A549 (cell line): ENCODE data around the gene TRMT1. TPM values are rescaled to one million over a fixed set of nuclear protein-coding genes. Genes with fewer than 3 reads are reported as not detected.

ENCODE experiments used
- ATAC-seq, 2 experiments: fragments of 200-7000 bp in 1 of 2; fragments of >200 bp in 1 of 2; cut with Nextera tagmentation in 1 of 2; cut with Tn5 transposase in 1 of 2; 3 replicates each; pipeline versions ENCODE4 v1.8.0 to v1.9.1; 2018 to 2020; ENCODE audit warnings: mild to moderate bottlenecking in 1 of 2, moderate library complexity in 1 of 2
- CTCF ChIA-PET: fragments of 300-600 bp; sonication (Branson Sonifier 250); formaldehyde crosslinking; extraction: SDS; loops from one replicate; lab custom pipeline; 2021; ENCODE audit warnings: antibody characterized with exemption, inconsistent platforms; lab: Yijun Ruan, JAX
- POLR2A ChIA-PET: fragments of 350-600 bp; formaldehyde crosslinking; extraction: SDS; loops from one replicate; lab custom pipeline; 2021; ENCODE audit warnings: antibody characterized with exemption, inconsistent platforms; lab: Yijun Ruan, JAX
- DNase-seq, 2 experiments: peaks; one replicate each; pipeline versions ENCODE4 v3.0.0 to v3.0.0-alpha.2; 2011 to 2016; ENCODE audit warnings: low read depth in 1 of 2, low spot score in 1 of 2
- FAIRE-seq: peaks from 2 replicates; lab custom pipeline; 2011; peaks lifted over from hg19 to GRCh38; lab: Jason Lieb, UNC
- H3K27ac ChIP-seq, 2 experiments: fragments of >200 bp; sonication (Bioruptor Twin); formaldehyde crosslinking; 3 replicates each; pipeline ENCODE4 v1.5.1; 2016 to 2017
- H3K4me1 ChIP-seq: fragments of >200 bp; sonication (Bioruptor Twin); formaldehyde crosslinking; 3 replicates; pipeline ENCODE4 v1.6.1; 2016
- H3K4me2 ChIP-seq: fragments of >200 bp; sonication (Bioruptor Twin); formaldehyde crosslinking; 3 replicates; pipeline ENCODE4 v1.6.1; 2016
- H3K4me3 ChIP-seq: fragments of >200 bp; sonication (Bioruptor Twin); formaldehyde crosslinking; 3 replicates; pipeline ENCODE4 v1.5.1; 2016
- H3K9me3 ChIP-seq: fragments of >200 bp; sonication (Bioruptor Twin); formaldehyde crosslinking; 3 replicates; pipeline ENCODE4 v1.6.1; 2016
- ATOH8 ChIP-seq: fragments of 250-450 bp; sonication (Bioruptor Pico); IDR thresholded peaks from 2 replicates; pipeline ENCODE4 v1.5.0; 2020; ENCODE audit warnings: low read depth, mild to moderate bottlenecking, moderate library complexity
- BHLHE40 ChIP-seq: IDR thresholded peaks from 2 replicates; pipeline ENCODE4 v1.6.1; 2012; ENCODE audit warnings: low read depth, low read length, inconsistent platforms
- CBX8 ChIP-seq: fragments of 200-600 bp; sonication (generic); IDR thresholded peaks from 2 replicates; pipeline ENCODE4 v1.6.1; 2016
- CEBPB ChIP-seq, 2 experiments: fragments of >200 bp in 1 of 2; sonication (Bioruptor Twin) in 1 of 2; formaldehyde crosslinking in 1 of 2; IDR thresholded peaks; 2 replicates each; pipeline ENCODE4 v1.6.1; 2012 to 2016
- E2F6 ChIP-seq: IDR thresholded peaks from 2 replicates; pipeline ENCODE4 v1.6.1; 2012; ENCODE audit warnings: low read depth, borderline replicate concordance
- EHF ChIP-seq: fragments of 250-450 bp; sonication (Bioruptor Pico); IDR thresholded peaks from 2 replicates; pipeline ENCODE4 v1.5.0; 2020; ENCODE audit warnings: mild to moderate bottlenecking
- EP300 ChIP-seq, 2 experiments: fragments of >200 bp; sonication (Bioruptor Twin); formaldehyde crosslinking; IDR thresholded peaks; 2 replicates in 1 of 2; 3 replicates in 1 of 2; pipeline ENCODE4 v1.6.1; 2016 to 2017
- ESRRA ChIP-seq: fragments of 150-350 bp; IDR thresholded peaks from 2 replicates; pipeline ENCODE4 v1.6.1; 2014; ENCODE audit warnings: mild to moderate bottlenecking, low read length, borderline replicate concordance
- FOSB ChIP-seq: fragments of 250-450 bp; sonication (Bioruptor Pico); IDR thresholded peaks from 2 replicates; pipeline ENCODE4 v1.5.0; 2020; ENCODE audit warnings: mild to moderate bottlenecking, moderate library complexity
- FOSL2 ChIP-seq, 2 experiments: fragments of 450-650 bp in 1 of 2; fragments of >200 bp in 1 of 2; sonication (Bioruptor Twin) in 1 of 2; formaldehyde crosslinking; IDR thresholded peaks; 2 replicates each; pipeline versions ENCODE4 v1.5.0 to v1.6.1; 2016 to 2020; ENCODE audit warnings: mild to moderate bottlenecking in 1 of 2, moderate library complexity in 1 of 2
- GATA3 ChIP-seq: IDR thresholded peaks from 2 replicates; pipeline ENCODE4 v1.6.1; 2012; ENCODE audit warnings: borderline replicate concordance
- HDAC2 ChIP-seq: fragments of 200-600 bp; sonication (generic); IDR thresholded peaks from 2 replicates; pipeline ENCODE4 v1.6.1; 2016
- HES2 ChIP-seq: fragments of >200 bp; sonication (Bioruptor Twin); formaldehyde crosslinking; IDR thresholded peaks from 2 replicates; pipeline ENCODE4 v1.6.1; 2016
- HOXA7 ChIP-seq: fragments of 250-450 bp; sonication (Bioruptor Pico); IDR thresholded peaks from 2 replicates; pipeline ENCODE4 v1.5.0; 2020; ENCODE audit warnings: mild to moderate bottlenecking, moderate library complexity
- HOXB13 ChIP-seq: fragments of 250-450 bp; sonication (Bioruptor Pico); IDR thresholded peaks from 2 replicates; pipeline ENCODE4 v1.5.0; 2020; ENCODE audit warnings: low read depth, mild to moderate bottlenecking, moderate library complexity
- HOXB5 ChIP-seq: fragments of 250-450 bp; sonication (Bioruptor Pico); IDR thresholded peaks from 2 replicates; pipeline ENCODE4 v1.5.0; 2020; ENCODE audit warnings: mild to moderate bottlenecking, moderate library complexity
- JUN ChIP-seq, 2 experiments: fragments of >200 bp; sonication (Bioruptor Twin); formaldehyde crosslinking; IDR thresholded peaks; 2 replicates in 1 of 2; 3 replicates in 1 of 2; pipeline ENCODE4 v1.6.1; 2016 to 2017
- KDM1A ChIP-seq: fragments of 200-600 bp; sonication (generic); IDR thresholded peaks from 2 replicates; pipeline ENCODE4 v1.6.1; 2016; ENCODE audit warnings: low read depth, mild to moderate bottlenecking
- MAFK ChIP-seq: fragments of 450-650 bp; IDR thresholded peaks from 2 replicates; pipeline ENCODE4 v1.6.1; 2014; ENCODE audit not compliant: partially characterized antibody
- MAX ChIP-seq: IDR thresholded peaks from 2 replicates; pipeline ENCODE4 v1.6.1; 2012
- NPAS2 ChIP-seq: fragments of 250-450 bp; sonication (Bioruptor Pico); IDR thresholded peaks from 2 replicates; pipeline ENCODE4 v1.8.0; 2022; ENCODE audit warnings: mild to moderate bottlenecking, moderate library complexity, borderline replicate concordance
- NR3C1 ChIP-seq: fragments of >200 bp; sonication (Bioruptor Twin); formaldehyde crosslinking; IDR thresholded peaks from 3 replicates; pipeline ENCODE4 v1.6.1; 2017
- PHF8 ChIP-seq: fragments of 200-600 bp; sonication (generic); IDR thresholded peaks from 2 replicates; pipeline ENCODE4 v1.6.1; 2016; ENCODE audit warnings: low read depth, mild to moderate bottlenecking, antibody characterized with exemption, moderate library complexity, borderline replicate concordance
- POLR2A ChIP-seq: IDR thresholded peaks from 2 replicates; pipeline ENCODE4 v1.6.1; 2012; ENCODE audit warnings: mild to moderate bottlenecking, low read length
- RARB ChIP-seq: fragments of 250-450 bp; sonication (Bioruptor Pico); IDR thresholded peaks from 2 replicates; pipeline ENCODE4 v1.8.0; 2021; ENCODE audit warnings: mild to moderate bottlenecking, moderate library complexity
- RCOR1 ChIP-seq: fragments of 150-350 bp; IDR thresholded peaks from 2 replicates; pipeline ENCODE4 v1.6.1; 2014; ENCODE audit warnings: antibody characterized with exemption, low read length, low read depth
- SMC3 ChIP-seq: fragments of >200 bp; sonication (Bioruptor Twin); formaldehyde crosslinking; IDR thresholded peaks from 3 replicates; pipeline ENCODE4 v1.6.1; 2018; ENCODE audit warnings: inconsistent platforms
- TFCP2L1 ChIP-seq: fragments of 250-450 bp; sonication (Bioruptor Pico); IDR thresholded peaks from 2 replicates; pipeline ENCODE4 v1.5.0; 2021; ENCODE audit warnings: mild to moderate bottlenecking
- TP53 ChIP-seq: fragments of 250-450 bp; sonication (Bioruptor Pico); IDR thresholded peaks from 2 replicates; pipeline ENCODE4 v1.5.0; 2021; ENCODE audit warnings: mild to moderate bottlenecking, moderate library complexity
- ZNF302 ChIP-seq: fragments of 250-450 bp; sonication (Bioruptor Pico); IDR thresholded peaks from 2 replicates; pipeline ENCODE4 v1.9.0; 2021; ENCODE audit warnings: inconsistent platforms, mild to moderate bottlenecking, moderate library complexity
- ZSCAN20 ChIP-seq: fragments of 250-450 bp; sonication (Bioruptor Pico); IDR thresholded peaks from 2 replicates; pipeline ENCODE4 v1.8.0; 2022; ENCODE audit warnings: mild to moderate bottlenecking, moderate library complexity
- WGBS: methylation state at CpG from one replicate; pipeline ENCODE4 v1.1.6; 2017; ENCODE audit errors: missing lambda C conversion rate; 5-methylcytosine and 5-hydroxymethylcytosine counted together
- polyA plus RNA-seq, 4 experiments: library from polyadenylated mRNA; depleted of rRNA in 3 of 4; stranded (reverse); fragments of >200 nt; fragmentation: RNase III in 1 of 4; extraction: RNeasy Plus Mini Kit Qiagen cat#74134 plus additional on column Dnase treatment in 1 of 4; gene quantifications; 2 replicates in 3 of 4; 3 replicates in 1 of 4; pipeline ENCODE4 v1.2.3, GENCODE V29; 2011 to 2017

Gene TRMT1
- polyA plus RNA-seq, 2 of the 4 experiments (the other 2 are of a cell fraction), result 18.2 to 29.8 TPM

- ChIA-PET POLR2A (interaction anchor here (0.6 to 5.4 kb wide), 9 partner anchors 10 to 686 kb away, joined by 3 to 72 read pairs (median 5); partner anchors contain the start of genes IER2 and STX10), CTCF (interaction anchor here (0.9 to 3.0 kb wide), 5 partner anchors 12 to 187 kb away, joined by 4 to 10 read pairs (median 6); partner anchors contain the start of genes IER2 and STX10)
- Histone ChIP-seq H3K4me3 (peak overlapping the region; percentile 24; the same call in 1 of the 3 replicates), H3K4me2 (peak overlapping the region; percentile 99), H3K27ac (peak overlapping the region; percentile 100), H3K4me1 (peaks cover 74% of the 10 kb centered on the region), H3K9me3 (no peaks in the 10 kb centered on the region)
- DNase-seq (peak in 1 of 2 experiments; percentile 91), ATAC-seq (peak; percentile 11 to 25; a peak in 4 of 6 replicates), FAIRE-seq (no peak)
- WGBS, result 4% methylated on average over 8 of the region's 19 CpGs
- TF ChIP-seq HDAC2 (no peak), PHF8 (no peak), RCOR1 (no peak), KDM1A (no peak), MAX (peak; percentile 78), FOSL2 (IDR thresholded peaks at IDR 0.05) (0 out of 2 replicates have a peak, but pooled peaks have one; percentile 5), FOSL2 (CRISPR knock-in tag; IDR thresholded peaks at IDR 0.05) (peak; percentile 44), ZNF302 (0 out of 2 replicates have a peak, but pooled peaks have one; percentile 42), CEBPB (IDR thresholded peaks at IDR 0.05) (no peak), HOXB5 (CRISPR knock-in tag) (no peak; the same call in 1 of the 2 replicates), GATA3 (no peak; the same call in 1 of the 2 replicates), EHF (CRISPR knock-in tag) (peak; percentile 63; the same call in 1 of the 2 replicates), JUN (IDR thresholded peaks at IDR 0.05) (peak in 1 of 2 experiments; percentile 23; a peak in 1 of 5 replicates), TP53 (CRISPR knock-in tag) (peak; percentile 63; the same call in 1 of the 2 replicates), FOSB (0 out of 2 replicates have a peak, but pooled peaks have one; percentile 30), HES2 (no peak), ATOH8 (peak; percentile 73; the same call in 1 of the 2 replicates), ZSCAN20 (CRISPR knock-in tag) (peak; percentile 11; the same call in 1 of the 2 replicates), RARB (CRISPR knock-in tag) (no peak), POLR2A (peak; percentile 25; the same call in 1 of the 2 replicates), HOXA7 (no peak)
Measured at GRCh38 chr19:13164343-13165161, 48.0 kb upstream of the TRMT1 start.

- Histone ChIP-seq H3K27ac (peak overlapping the region; percentile 100), H3K9me3 (no peaks in the 10 kb centered on the region), H3K4me2 (peak overlapping the region; percentile 99), H3K4me1 (peaks cover 67% of the 10 kb centered on the region), H3K4me3 (peak overlapping the region; percentile 41)
- CTCF ChIA-PET, result interaction anchor here (0.5 to 3.0 kb wide), 9 partner anchors 9 to 189 kb away, joined by 3 to 10 read pairs (median 5); partner anchors contain the start of genes IER2 and STX10
- 0% methylated on average over 8 of the region's 20 CpGs for WGBS
- no peak for FAIRE-seq
- peak in 1 of 2 experiments; percentile 94 for DNase-seq
- peak; percentile 60 to 61 for ATAC-seq
- POLR2A ChIA-PET, result interaction anchor here (0.6 to 5.4 kb wide), 8 partner anchors 9 to 687 kb away, joined by 3 to 72 read pairs (median 5); partner anchors contain the start of genes IER2 and STX10
- TF ChIP-seq GATA3, result peak; percentile 50
- no peak for TF ChIP-seq MAFK
- TF ChIP-seq PHF8, result no peak
- TF ChIP-seq SMC3, result peak; percentile 38; the same call in 1 of the 3 replicates
- TF ChIP-seq RCOR1, result no peak
- TF ChIP-seq KDM1A, result no peak
- TF ChIP-seq POLR2A, result peak; percentile 19; the same call in 1 of the 2 replicates
- no peak for TF ChIP-seq NR3C1
- TF ChIP-seq E2F6, result peak; percentile 14; the same call in 1 of the 2 replicates
- 0 out of 2 replicates have a peak, but pooled peaks have one; percentile 5 for TF ChIP-seq FOSL2 (IDR thresholded peaks at IDR 0.05)
- peak; percentile 32 for TF ChIP-seq FOSL2 (CRISPR knock-in tag; IDR thresholded peaks at IDR 0.05)
- TF ChIP-seq ATOH8, result 0 out of 2 replicates have a peak, but pooled peaks have one; percentile 26
- TF ChIP-seq TFCP2L1 (CRISPR knock-in tag), result peak; percentile 80; the same call in 1 of the 2 replicates
- no peak for TF ChIP-seq BHLHE40
- TF ChIP-seq ESRRA, result no peak
- peak; percentile 63 to 74; a peak in 3 of 5 replicates for TF ChIP-seq EP300 (IDR thresholded peaks at IDR 0.05)
- peak in 1 of 2 experiments; percentile 44; a peak in 2 of 4 replicates for TF ChIP-seq CEBPB (IDR thresholded peaks at IDR 0.05)
- TF ChIP-seq EHF (CRISPR knock-in tag), result no peak; the same call in 1 of the 2 replicates
- no peak for TF ChIP-seq CBX8
- TF ChIP-seq JUN (IDR thresholded peaks at IDR 0.05), result peak; percentile 9 to 58; a peak in 3 of 5 replicates
- TF ChIP-seq NPAS2 (CRISPR knock-in tag), result no peak
- TF ChIP-seq HOXB5 (CRISPR knock-in tag), result peak; percentile 65; the same call in 1 of the 2 replicates
- TF ChIP-seq HOXB13, result peak; percentile 39; the same call in 1 of the 2 replicates
Measured at GRCh38 chr19:13163609-13164342, 47.2 kb upstream of the TRMT1 start.
